Endothelial cell of umbilical vein (primary cell): ENCODE measurements around the gene WDFY3. TPM values are rescaled to one million over a fixed set of nuclear protein-coding genes. Genes with fewer than 3 reads are reported as not detected.

Experiments
- BruUV-seq: library from RNA; stranded (reverse); fragments of 400-500 nt; replicated peaks from 2 replicates; lab custom pipeline; 2021; lab: Mats Ljungman, UMichigan
- CTCF ChIA-PET: fragments of 300-600, 350-600 bp; sonication (Branson Sonifier 250); formaldehyde crosslinking; loops from one replicate; lab custom pipeline; 2021; ENCODE audit warnings: antibody characterized with exemption, inconsistent platforms; lab: Charles Lee
- POLR2A ChIA-PET: fragments of 300-600, 350-600 bp; sonication (Branson Sonifier 250); formaldehyde crosslinking; loops from one replicate; lab custom pipeline; 2021; ENCODE audit warnings: antibody characterized with exemption, inconsistent platforms; lab: Charles Lee
- DNase-seq: peaks from one replicate; pipeline ENCODE4 v3.0.0-alpha.2; 2011; ENCODE audit warnings: low read depth, low spot score
- FAIRE-seq: peaks from 2 replicates; lab custom pipeline; 2011; peaks lifted over from hg19 to GRCh38; lab: Jason Lieb, UNC
- H2AFZ ChIP-seq: 2 replicates; pipeline ENCODE4 v1.6.0; 2012; ENCODE audit warnings: low read depth, low read length, control low read depth, inconsistent platforms
- H3K27ac ChIP-seq: 2 replicates; pipeline ENCODE4 v1.5.1; 2011; ENCODE audit warnings: low read depth, mild to moderate bottlenecking, control low read depth, low read length, moderate library complexity; ENCODE audit not compliant: insufficient read depth
- H3K27me3 ChIP-seq, 2 experiments: 2 replicates each; pipeline versions ENCODE4 v1.6.0 to v1.6.1; 2011; ENCODE audit warnings: low read length in 2 of 2, mixed read lengths in 1 of 2; ENCODE audit not compliant: control insufficient read depth in 2 of 2, insufficient read depth in 2 of 2
- H3K36me3 ChIP-seq, 2 experiments: 2 replicates in 1 of 2; 3 replicates in 1 of 2; pipeline ENCODE4 v1.5.1; 2011; ENCODE audit warnings: low read length in 2 of 2, mild to moderate bottlenecking in 1 of 2, moderate library complexity in 1 of 2; ENCODE audit not compliant: control insufficient read depth in 2 of 2, insufficient read depth in 2 of 2; ENCODE audit errors: extremely low read depth in 1 of 2
- H3K4me1 ChIP-seq: 3 replicates; pipeline ENCODE4 v1.5.1; 2011; ENCODE audit warnings: mild to moderate bottlenecking, low read length; ENCODE audit not compliant: control insufficient read depth, insufficient read depth; ENCODE audit errors: extremely low read depth
- H3K4me2 ChIP-seq: 2 replicates; pipeline ENCODE4 v1.6.1; 2011; ENCODE audit warnings: low read length, control low read depth, mixed read lengths; ENCODE audit not compliant: insufficient read depth
- H3K4me3 ChIP-seq, 3 experiments: fragments of 200-600 bp in 1 of 3; sonication (generic), shearing (Covaris generic) in 1 of 3; replicated peaks in 1 of 3; 2 replicates each; pipeline ENCODE4 v1.5.1; 2011 to 2016; ENCODE audit warnings: control low read depth in 3 of 3, low read length in 3 of 3, mild to moderate bottlenecking in 2 of 3, inconsistent platforms in 1 of 3, low read depth in 1 of 3, moderate library complexity in 1 of 3; ENCODE audit not compliant: insufficient read depth in 1 of 3
- H3K79me2 ChIP-seq: 2 replicates; pipeline ENCODE4 v1.6.0; 2012; ENCODE audit warnings: low read length, inconsistent platforms; ENCODE audit not compliant: control insufficient read depth, insufficient read depth
- H3K9ac ChIP-seq: replicated peaks from 2 replicates; pipeline ENCODE3; 2011; ENCODE audit warnings: low read length, control low read depth; ENCODE audit not compliant: insufficient read depth; ENCODE audit errors: extremely low read depth
- H3K9me1 ChIP-seq: replicated peaks from 3 replicates; pipeline ENCODE4 v1.6.0; 2011; ENCODE audit warnings: mild to moderate bottlenecking, low read length; ENCODE audit not compliant: control insufficient read depth, insufficient read depth; ENCODE audit errors: extremely low read depth
- H3K9me3 ChIP-seq: replicated peaks from 2 replicates; pipeline ENCODE4 v1.5.1; 2012; ENCODE audit warnings: low read length, inconsistent platforms; ENCODE audit not compliant: control insufficient read depth, insufficient read depth
- H4K20me1 ChIP-seq: replicated peaks from 2 replicates; pipeline ENCODE3; 2011; ENCODE audit warnings: mild to moderate bottlenecking, low read length; ENCODE audit not compliant: control insufficient read depth, insufficient read depth; ENCODE audit errors: extremely low read depth
- EZH2 ChIP-seq: IDR thresholded peaks from 2 replicates; pipeline ENCODE4 v1.6.1; 2012; ENCODE audit warnings: borderline replicate concordance, low read depth, mild to moderate bottlenecking, moderate library complexity, low read length, inconsistent platforms; ENCODE audit not compliant: severe bottlenecking
- FOS ChIP-seq: IDR thresholded peaks from 2 replicates; pipeline ENCODE4 v1.6.1; 2011; ENCODE audit warnings: mild to moderate bottlenecking, low read length, moderate library complexity, borderline replicate concordance; ENCODE audit not compliant: insufficient read depth
- GATA2 ChIP-seq: IDR thresholded peaks from 2 replicates; pipeline ENCODE4 v1.7.0; 2011; ENCODE audit warnings: low read depth, mild to moderate bottlenecking, moderate library complexity, mixed read lengths, low read length; ENCODE audit not compliant: insufficient read length, insufficient read depth
- JUN ChIP-seq: IDR thresholded peaks from 2 replicates; pipeline ENCODE4 v1.6.1; 2011; ENCODE audit warnings: borderline replicate concordance, low read depth; ENCODE audit not compliant: insufficient read length, insufficient read depth
- MYC ChIP-seq: IDR thresholded peaks from one replicate; pipeline ENCODE4 v1.6.1; 2011; ENCODE audit warnings: mild to moderate bottlenecking, low read depth, low read length
- POLR2A ChIP-seq: IDR thresholded peaks from 2 replicates; pipeline ENCODE4 v1.6.1; 2012; ENCODE audit warnings: low read depth, mild to moderate bottlenecking, control low read depth, low read length
- POLR2AphosphoS5 ChIP-seq: IDR thresholded peaks from 2 replicates; pipeline ENCODE4 v1.6.1; 2012; ENCODE audit warnings: low read depth, mild to moderate bottlenecking, control low read depth, low read length, moderate library complexity; ENCODE audit not compliant: insufficient read depth
- dilution Hi-C: fragments of 300-500 bp; cut with MboI; formaldehyde crosslinking; loops from one replicate; pipeline ENCODE4 v1.15.0; 2019; ENCODE audit warnings: low sequenced_read_pairs; ENCODE audit not compliant: extremely low pct_ligation_motif_present
- intact Hi-C: fragments of 100-400 bp; cut with micrococcal nuclease; formaldehyde crosslinking; loops from one replicate; pipeline ENCODE4 v1.10.0; 2022
- polyA plus RNA-seq, 4 experiments: library from polyadenylated mRNA; depleted of rRNA in 3 of 4; stranded (reverse) in 3 of 4; unstranded in 1 of 4; fragments of >200 nt; gene quantifications; 2 replicates each; pipeline versions ENCODE4 v1.2.1 to v1.2.3, GENCODE V29; 2011 to 2012; ENCODE audit warnings: missing spikeins in 1 of 4
- total RNA-seq: library from RNA; stranded (reverse); gene quantifications from 2 replicates; pipeline ENCODE4 v1.2.3, GENCODE V29; 2021
- TF ChIP-seq, protein P1 (sequence below), 2 donors: IDR thresholded peaks; 1 replicate in 1 of 2; 2 replicates in 1 of 2; pipeline ENCODE4 v1.5.1; 2011; ENCODE audit warnings: low read length in 2 of 2, mild to moderate bottlenecking in 2 of 2, moderate library complexity in 2 of 2, control low read depth in 1 of 2, inconsistent platforms in 1 of 2, low read depth in 1 of 2; ENCODE audit not compliant: insufficient read depth in 1 of 2; ENCODE audit errors: extremely low read depth in 1 of 2
- TF ChIP-seq, protein P2 (sequence below): IDR thresholded peaks from 2 replicates; pipeline ENCODE4 v1.6.1; 2011; ENCODE audit not compliant: insufficient read depth, insufficient read length

Gene WDFY3
- total and polyA plus RNA-seq, 2 donors (not counting 3 experiments of a cell fraction or from before 2014, with no cell fraction given): 37.0 to 113 TPM

DNA sequence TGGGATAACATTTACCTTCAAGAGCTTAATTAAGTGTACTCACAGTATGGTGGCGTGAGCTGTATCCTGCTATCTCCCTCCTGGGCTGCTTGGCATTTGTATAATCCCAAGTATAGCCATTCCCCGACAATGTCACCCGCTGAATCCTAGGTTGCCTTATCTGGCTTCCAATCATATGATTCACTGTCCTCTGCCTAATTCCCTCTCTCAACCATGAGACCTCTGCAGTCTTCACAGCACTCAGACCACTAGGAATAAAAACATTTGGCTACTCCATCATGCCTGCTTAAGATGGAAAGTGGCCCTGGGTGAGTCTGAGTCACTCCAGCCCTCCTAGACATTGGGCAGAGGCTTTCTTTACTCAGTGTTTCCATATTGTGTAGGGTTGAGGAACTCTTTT, 28.9 kb upstream of the WDFY3 start:
- no peak overlapping the region for H3K4me3 ChIP-seq
- no peaks in the 10 kb centered on the region for H3K9me1 ChIP-seq
- no peak overlapping the region for H3K4me2 ChIP-seq
- dilution Hi-C loops (no loop called here), intact Hi-C loops (no loop called here)
- BruUV-seq: no TSS peak
- no peaks in the 10 kb centered on the region for H3K79me2 ChIP-seq
- peaks cover 0 to 6% of the 10 kb centered on the region in 2 experiments for H3K27me3 ChIP-seq
- H4K20me1 ChIP-seq: no peaks in the 10 kb centered on the region
- ChIA-PET POLR2A (no interaction called here), CTCF (no interaction called here)
- H2AFZ ChIP-seq: no peak overlapping the region
- no peaks in the 10 kb centered on the region for H3K36me3 ChIP-seq
- DNase-seq (no peak), FAIRE-seq (no peak)
- H3K9me3 ChIP-seq: no peaks in the 10 kb centered on the region
- no peak overlapping the region for H3K27ac ChIP-seq
- TF ChIP-seq EZH2 (no peak), FOS (no peak), GATA2 (no peak), POLR2AphosphoS5 (no peak), MYC (no peak), POLR2A (no peak), JUN (no peak)
- TF ChIP-seq, protein P1, sequence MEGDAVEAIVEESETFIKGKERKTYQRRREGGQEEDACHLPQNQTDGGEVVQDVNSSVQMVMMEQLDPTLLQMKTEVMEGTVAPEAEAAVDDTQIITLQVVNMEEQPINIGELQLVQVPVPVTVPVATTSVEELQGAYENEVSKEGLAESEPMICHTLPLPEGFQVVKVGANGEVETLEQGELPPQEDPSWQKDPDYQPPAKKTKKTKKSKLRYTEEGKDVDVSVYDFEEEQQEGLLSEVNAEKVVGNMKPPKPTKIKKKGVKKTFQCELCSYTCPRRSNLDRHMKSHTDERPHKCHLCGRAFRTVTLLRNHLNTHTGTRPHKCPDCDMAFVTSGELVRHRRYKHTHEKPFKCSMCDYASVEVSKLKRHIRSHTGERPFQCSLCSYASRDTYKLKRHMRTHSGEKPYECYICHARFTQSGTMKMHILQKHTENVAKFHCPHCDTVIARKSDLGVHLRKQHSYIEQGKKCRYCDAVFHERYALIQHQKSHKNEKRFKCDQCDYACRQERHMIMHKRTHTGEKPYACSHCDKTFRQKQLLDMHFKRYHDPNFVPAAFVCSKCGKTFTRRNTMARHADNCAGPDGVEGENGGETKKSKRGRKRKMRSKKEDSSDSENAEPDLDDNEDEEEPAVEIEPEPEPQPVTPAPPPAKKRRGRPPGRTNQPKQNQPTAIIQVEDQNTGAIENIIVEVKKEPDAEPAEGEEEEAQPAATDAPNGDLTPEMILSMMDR (IDR thresholded peaks at IDR 0.05; ENCODE audit: extremely low read depth in 1 of 2, insufficient read depth in 1 of 2, low read depth in 1 of 2, low read length in 2 of 2): no peak
- TF ChIP-seq, protein P2, sequence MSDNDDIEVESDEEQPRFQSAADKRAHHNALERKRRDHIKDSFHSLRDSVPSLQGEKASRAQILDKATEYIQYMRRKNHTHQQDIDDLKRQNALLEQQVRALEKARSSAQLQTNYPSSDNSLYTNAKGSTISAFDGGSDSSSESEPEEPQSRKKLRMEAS: no peak
- H3K4me1 ChIP-seq: no peaks in the 10 kb centered on the region
- no peak overlapping the region for H3K9ac ChIP-seq
